B cell (primary cell): ENCODE measurements around the gene HNRNPAB. TPM values are rescaled to one million over a fixed set of nuclear protein-coding genes. Genes with fewer than 3 reads are reported as not detected.

Experiments
- ATAC-seq: fragments of 200-7000 bp; cut with Tn5 transposase; one replicate; pipeline ENCODE4 v1.10.0; 2021; ENCODE audit warnings: low read depth, mild to moderate bottlenecking, moderate number of reproducible peaks, moderate library complexity
- CTCF ChIA-PET: fragments of 350-600 bp; sonication (Branson Sonifier 250); formaldehyde crosslinking; loops from one replicate; lab custom pipeline; 2021; ENCODE audit warnings: antibody characterized with exemption, inconsistent platforms; lab: Charles Lee
- POLR2A ChIA-PET: fragments of 350-600 bp; sonication (Branson Sonifier 250); formaldehyde crosslinking; loops from one replicate; lab custom pipeline; 2021; ENCODE audit warnings: antibody characterized with exemption; lab: Charles Lee
- DNase-seq: peaks from one replicate; pipeline ENCODE4 v3.0.0; 2013
- H2AFZ ChIP-seq: 2 replicates; pipeline ENCODE4 v1.6.1; 2012; ENCODE audit warnings: mild to moderate bottlenecking, low read depth, low read length; ENCODE audit not compliant: insufficient read depth, poor library complexity, severe bottlenecking
- H3K27ac ChIP-seq, 2 donors: 1 replicate in 1 of 2; 2 replicates in 1 of 2; pipeline ENCODE4 v1.5.1; 2012 to 2013; ENCODE audit warnings: low read length in 2 of 2, mild to moderate bottlenecking in 2 of 2, moderate library complexity in 1 of 2
- H3K27me3 ChIP-seq, 4 experiments: fragments of 200-600 bp in 1 of 4; sonication (generic) in 1 of 4; replicated peaks in 1 of 4; 1 replicate in 2 of 4; 2 replicates in 2 of 4; pipeline versions ENCODE4 v1.6.1 to v1.7.0; 2013 to 2016; ENCODE audit warnings: low read length in 3 of 4, mild to moderate bottlenecking in 2 of 4, mixed read lengths in 1 of 4, moderate library complexity in 1 of 4; ENCODE audit not compliant: insufficient read depth in 4 of 4, control insufficient read depth in 3 of 4; ENCODE audit errors: control extremely low read depth in 1 of 4
- H3K36me3 ChIP-seq, 2 experiments: replicated peaks in 1 of 2; 1 replicate in 1 of 2; 2 replicates in 1 of 2; pipeline versions ENCODE4 v1.6.1 to v1.7.1; 2013; ENCODE audit warnings: low read length in 1 of 2; ENCODE audit not compliant: insufficient read depth in 2 of 2, control insufficient read depth in 1 of 2; ENCODE audit errors: control extremely low read depth in 1 of 2, extremely low read depth in 1 of 2
- H3K4me1 ChIP-seq, 2 donors: fragments of 200-600 bp in 1 of 2; sonication (generic) in 1 of 2; 1 replicate in 1 of 2; 2 replicates in 1 of 2; pipeline versions ENCODE4 v1.5.1 to v1.6.1; 2013 to 2017; ENCODE audit warnings: low read length in 2 of 2; ENCODE audit not compliant: control insufficient read depth in 2 of 2, insufficient read depth in 2 of 2
- H3K4me2 ChIP-seq: replicated peaks from 2 replicates; pipeline ENCODE3; 2012; ENCODE audit warnings: mild to moderate bottlenecking, low read depth, low read length; ENCODE audit not compliant: poor library complexity, severe bottlenecking
- H3K4me3 ChIP-seq, 5 experiments: fragments of 200-600 bp in 1 of 5; sonication (generic) in 1 of 5; 1 replicate in 3 of 5; 2 replicates in 2 of 5; pipeline versions ENCODE4 v1.5.1 to v1.7.0; 2011 to 2016; ENCODE audit warnings: low read length in 4 of 5, mild to moderate bottlenecking in 4 of 5, low read depth in 2 of 5, control low read depth in 1 of 5, moderate library complexity in 1 of 5; ENCODE audit not compliant: insufficient read depth in 1 of 5; ENCODE audit errors: control extremely low read depth in 1 of 5, extremely low read depth in 1 of 5
- H3K79me2 ChIP-seq: fragments of 200-600 bp; sonication (generic); one replicate; pipeline ENCODE4 v1.6.0; 2016; ENCODE audit warnings: low read length; ENCODE audit not compliant: control insufficient read depth, insufficient read depth
- H3K9ac ChIP-seq: fragments of 200-600 bp; sonication (generic); 2 replicates; pipeline ENCODE4 v1.6.1; 2017; ENCODE audit warnings: mild to moderate bottlenecking, low read length, moderate library complexity
- H3K9me3 ChIP-seq, 3 donors: one replicate each; pipeline versions ENCODE4 v1.6.1 to v1.7.1; 2013; ENCODE audit warnings: low read length in 2 of 3; ENCODE audit not compliant: control insufficient read depth in 2 of 3, insufficient read depth in 1 of 3; ENCODE audit errors: control extremely low read depth in 1 of 3
- H4K20me1 ChIP-seq: 2 replicates; pipeline ENCODE4 v1.6.0; 2012; ENCODE audit warnings: mild to moderate bottlenecking, low read length; ENCODE audit not compliant: insufficient read depth, control insufficient read depth, poor library complexity, severe bottlenecking
- H3K27ac Mint-ChIP-seq: one replicate; pipeline ENCODE4 v1.8.0; 2021; ENCODE audit warnings: mixed read lengths
- H3K27me3 Mint-ChIP-seq: one replicate; pipeline ENCODE4 v1.8.0; 2021; ENCODE audit warnings: mixed read lengths
- H3K4me1 Mint-ChIP-seq: one replicate; pipeline ENCODE4 v1.8.0; 2021; ENCODE audit warnings: mixed read lengths
- H3K4me3 Mint-ChIP-seq: one replicate; pipeline ENCODE4 v1.8.0; 2021; ENCODE audit warnings: mixed read lengths
- H3K9me3 Mint-ChIP-seq: one replicate; pipeline ENCODE4 v1.8.0; 2022; ENCODE audit warnings: mixed read lengths; ENCODE audit not compliant: insufficient read depth
- EZH2 ChIP-seq: IDR thresholded peaks from 2 replicates; pipeline ENCODE4 v1.6.1; 2012; ENCODE audit warnings: borderline replicate concordance, low read depth, mild to moderate bottlenecking, moderate library complexity, low read length; ENCODE audit not compliant: insufficient read depth, poor library complexity, severe bottlenecking
- WGBS: methylation state at CpG from one replicate; pipeline ENCODE4 v1.1.5; 2013; ENCODE audit warnings: missing lambda C conversion rate; ENCODE audit not compliant: insufficient coverage; 5-methylcytosine and 5-hydroxymethylcytosine counted together
- intact Hi-C: fragments of 100-400 bp; cut with micrococcal nuclease; formaldehyde crosslinking; loops from one replicate; pipeline ENCODE4 v1.10.0; 2022
- polyA plus RNA-seq: library from polyadenylated mRNA; depleted of rRNA; stranded (reverse); fragments of >200 nt; gene quantifications from 2 replicates; pipeline ENCODE4 v1.2.3, GENCODE V29; 2012
- total RNA-seq, 2 donors: library from RNA; stranded (reverse); fragments of 120-200 nt in 1 of 2; gene quantifications; 1 replicate in 1 of 2; 2 replicates in 1 of 2; pipeline versions ENCODE4 v1.2.3 to v1.2.4, GENCODE V29; 2013 to 2022
- TF ChIP-seq, protein P1 (sequence below): fragments of 200-600 bp; IDR thresholded peaks from one replicate; pipeline ENCODE4 v1.8.0; 2022; ENCODE audit warnings: antibody characterized with exemption, mild to moderate bottlenecking

The HNRNPAB gene
- total and polyA plus RNA-seq, 2 donors (not counting 1 experiment from before 2014, with no cell fraction given): 25.1 to 75.1 TPM

DNA sequence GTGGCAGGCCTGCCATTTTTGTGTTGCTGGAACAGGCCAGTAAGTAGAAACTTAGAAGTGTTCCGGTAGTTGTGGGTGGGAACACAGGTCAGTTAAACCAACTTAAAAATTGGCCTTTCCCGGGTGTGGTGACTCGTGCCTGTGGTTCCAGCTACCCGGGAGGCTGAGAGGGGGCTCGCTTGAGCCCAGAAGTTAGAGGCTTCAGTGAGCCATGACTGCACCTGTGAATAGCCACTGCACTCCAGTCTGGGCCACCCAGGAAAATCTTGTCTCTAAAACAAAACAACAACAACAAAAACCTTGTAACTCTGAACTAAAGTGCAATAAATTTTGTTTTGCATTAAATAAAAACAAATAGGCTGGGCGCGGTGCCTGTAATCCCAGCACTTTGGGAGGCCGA, 49.3 kb upstream of the HNRNPAB start:
- H3K4me1 ChIP-seq: peaks cover 12 to 20% of the 10 kb centered on the region in 2 donors
- H3K9ac ChIP-seq: no peak overlapping the region
- H3K4me2 ChIP-seq: no peak overlapping the region
- no peaks in the 10 kb centered on the region for H3K27me3 Mint-ChIP-seq
- H4K20me1 ChIP-seq: peaks cover 24% of the 10 kb centered on the region
- no peak overlapping the region for H3K27ac Mint-ChIP-seq
- peaks cover 29% of the 10 kb centered on the region for H3K4me1 Mint-ChIP-seq
- ATAC-seq: no peak
- H3K27me3 ChIP-seq: no peaks in the 10 kb centered on the region
- POLR2A ChIA-PET: no interaction called here
- CTCF ChIA-PET: interaction anchor here (1.2 to 22.8 kb wide), 3 partner anchors 9 to 78 kb away, joined by 3 to 540 read pairs (median 15); no protein-coding TSS in a partner anchor
- 46% methylated on average over 6 of the region's 8 CpGs for WGBS
- DNase-seq: no peak
- intact Hi-C loops: no loop called here
- H3K79me2 ChIP-seq: peaks cover 25% of the 10 kb centered on the region
- H3K36me3 ChIP-seq: peaks cover 2 to 19% of the 10 kb centered on the region in 2 experiments
- no peak overlapping the region for H3K4me3 ChIP-seq
- TF ChIP-seq EZH2: no peak
- TF ChIP-seq, protein P1, sequence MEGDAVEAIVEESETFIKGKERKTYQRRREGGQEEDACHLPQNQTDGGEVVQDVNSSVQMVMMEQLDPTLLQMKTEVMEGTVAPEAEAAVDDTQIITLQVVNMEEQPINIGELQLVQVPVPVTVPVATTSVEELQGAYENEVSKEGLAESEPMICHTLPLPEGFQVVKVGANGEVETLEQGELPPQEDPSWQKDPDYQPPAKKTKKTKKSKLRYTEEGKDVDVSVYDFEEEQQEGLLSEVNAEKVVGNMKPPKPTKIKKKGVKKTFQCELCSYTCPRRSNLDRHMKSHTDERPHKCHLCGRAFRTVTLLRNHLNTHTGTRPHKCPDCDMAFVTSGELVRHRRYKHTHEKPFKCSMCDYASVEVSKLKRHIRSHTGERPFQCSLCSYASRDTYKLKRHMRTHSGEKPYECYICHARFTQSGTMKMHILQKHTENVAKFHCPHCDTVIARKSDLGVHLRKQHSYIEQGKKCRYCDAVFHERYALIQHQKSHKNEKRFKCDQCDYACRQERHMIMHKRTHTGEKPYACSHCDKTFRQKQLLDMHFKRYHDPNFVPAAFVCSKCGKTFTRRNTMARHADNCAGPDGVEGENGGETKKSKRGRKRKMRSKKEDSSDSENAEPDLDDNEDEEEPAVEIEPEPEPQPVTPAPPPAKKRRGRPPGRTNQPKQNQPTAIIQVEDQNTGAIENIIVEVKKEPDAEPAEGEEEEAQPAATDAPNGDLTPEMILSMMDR: no peak
- H3K4me3 Mint-ChIP-seq: no peak overlapping the region
- H3K27ac ChIP-seq: no peak overlapping the region
- H3K9me3 ChIP-seq: no peaks in the 10 kb centered on the region
- no peaks in the 10 kb centered on the region for H3K9me3 Mint-ChIP-seq
- H2AFZ ChIP-seq: peak overlapping the region; percentile 89

DNA sequence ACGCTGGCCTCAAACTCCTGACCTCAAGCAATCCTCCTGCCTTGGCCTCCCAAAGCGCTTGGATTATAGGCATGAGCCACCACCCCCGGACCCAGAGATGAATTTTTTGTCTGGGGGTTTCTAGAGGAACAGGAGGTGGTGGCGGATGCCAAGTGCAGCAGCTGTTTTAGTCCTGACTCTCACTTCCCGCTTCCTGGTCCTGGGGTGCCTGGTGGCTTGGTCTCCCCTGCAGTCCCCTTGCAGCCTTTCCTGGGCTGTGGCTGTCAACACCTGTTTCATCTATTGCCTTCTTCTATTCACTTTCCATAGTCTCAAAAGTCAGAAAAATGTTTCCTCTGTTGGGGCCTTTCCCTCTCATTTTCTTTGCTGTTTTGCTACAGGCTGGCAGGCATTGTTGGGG, 44.2 kb upstream of the HNRNPAB start:
- Histone ChIP-seq H3K27me3 (no peaks in the 10 kb centered on the region), H3K4me2 (no peak overlapping the region), H2AFZ (no peak overlapping the region), H3K79me2 (no peaks in the 10 kb centered on the region), H3K4me3 (no peak overlapping the region), H3K9me3 (no peaks in the 10 kb centered on the region), H3K27ac (no peak overlapping the region), H3K4me1 (peaks cover 5 to 9% of the 10 kb centered on the region in 2 donors), H3K36me3 (no peaks in the 10 kb centered on the region), H4K20me1 (no peaks in the 10 kb centered on the region), H3K9ac (no peak overlapping the region)
- no peaks in the 10 kb centered on the region for H3K9me3 Mint-ChIP-seq
- DNase-seq (no peak), ATAC-seq (no peak)
- intact Hi-C loops: no loop called here
- no peak overlapping the region for H3K27ac Mint-ChIP-seq
- 73% methylated on average over 5 of the region's 5 CpGs for WGBS
- no peak overlapping the region for H3K4me3 Mint-ChIP-seq
- TF ChIP-seq EZH2: no peak
- TF ChIP-seq, protein P1: no peak
- H3K27me3 Mint-ChIP-seq: peaks cover 11% of the 10 kb centered on the region
- ChIA-PET POLR2A (no interaction called here), CTCF (interaction anchor here (1.3 to 22.8 kb wide), 2 partner anchors 17 to 83 kb away, joined by 3 to 540 read pairs; no protein-coding TSS in a partner anchor)
- peaks cover 11% of the 10 kb centered on the region for H3K4me1 Mint-ChIP-seq
